H9 (cell line): ENCODE data around the gene ASPSCR1. TPM values are rescaled to one million over a fixed set of nuclear protein-coding genes. Genes with fewer than 3 reads are reported as not detected.

Experiments
- DNase-seq: peaks from one replicate; pipeline ENCODE4 v3.0.0-alpha.2; 2017
- H2AFZ ChIP-seq: one replicate; pipeline ENCODE4 v1.6.1; 2013; ENCODE audit warnings: mild to moderate bottlenecking, low read length, control low read depth, moderate library complexity
- H2AK5ac ChIP-seq: 2 replicates; pipeline ENCODE4 v1.6.1; 2013; ENCODE audit warnings: low read length, control low read depth, mixed read lengths; ENCODE audit not compliant: insufficient read length
- H2BK120ac ChIP-seq: one replicate; pipeline ENCODE4 v1.6.1; 2013; ENCODE audit warnings: low read depth, mild to moderate bottlenecking, low read length, control low read depth, inconsistent platforms; ENCODE audit not compliant: poor library complexity, severe bottlenecking
- H2BK12ac ChIP-seq: 2 replicates; pipeline ENCODE4 v1.6.1; 2013; ENCODE audit warnings: low read length, control low read depth, mixed read lengths, low read depth; ENCODE audit not compliant: insufficient read length
- H2BK15ac ChIP-seq: 2 replicates; pipeline ENCODE4 v1.6.1; 2013; ENCODE audit warnings: low read depth, low read length, control low read depth
- H2BK20ac ChIP-seq: one replicate; pipeline ENCODE4 v1.6.1; 2013; ENCODE audit warnings: low read depth, mild to moderate bottlenecking, low read length, control low read depth, inconsistent platforms; ENCODE audit not compliant: poor library complexity, severe bottlenecking
- H2BK5ac ChIP-seq: 2 replicates; pipeline ENCODE4 v1.6.1; 2013; ENCODE audit warnings: low read length, control low read depth, mixed read lengths; ENCODE audit not compliant: insufficient read length
- H3K14ac ChIP-seq: 2 replicates; pipeline ENCODE4 v1.6.1; 2013; ENCODE audit warnings: low read length, control low read depth; ENCODE audit not compliant: insufficient read depth
- H3K18ac ChIP-seq: 2 replicates; pipeline ENCODE4 v1.6.1; 2013; ENCODE audit warnings: low read depth, mild to moderate bottlenecking, mixed read lengths, low read length, control low read depth; ENCODE audit not compliant: insufficient read length
- H3K23ac ChIP-seq: 2 replicates; pipeline ENCODE4 v1.6.1; 2013; ENCODE audit warnings: low read length, control low read depth, mixed read lengths, low read depth; ENCODE audit not compliant: insufficient read length
- H3K23me2 ChIP-seq: 2 replicates; pipeline ENCODE4 v1.6.1; 2013; ENCODE audit warnings: low read depth, mild to moderate bottlenecking, mixed read lengths, low read length, control low read depth; ENCODE audit not compliant: insufficient read length, poor library complexity, severe bottlenecking
- H3K27ac ChIP-seq: 2 replicates; pipeline ENCODE4 v1.5.1; 2013; ENCODE audit warnings: low read length, control low read depth, mixed read lengths, low read depth; ENCODE audit not compliant: insufficient read length
- H3K27me3 ChIP-seq: 2 replicates; pipeline ENCODE4 v1.6.1; 2013; ENCODE audit warnings: low read length, control low read depth, inconsistent platforms; ENCODE audit not compliant: insufficient read depth
- H3K4ac ChIP-seq: 2 replicates; pipeline ENCODE4 v1.6.1; 2013; ENCODE audit warnings: low read depth, mild to moderate bottlenecking, control low read depth, inconsistent platforms, low read length, moderate library complexity
- H3K4me1 ChIP-seq: 2 replicates; pipeline ENCODE4 v1.6.1; 2013; ENCODE audit warnings: low read length, control low read depth, inconsistent platforms; ENCODE audit not compliant: insufficient read depth
- H3K4me2 ChIP-seq: 2 replicates; pipeline ENCODE4 v1.6.1; 2013; ENCODE audit warnings: low read length, control low read depth, mixed read lengths; ENCODE audit not compliant: insufficient read length, insufficient read depth
- H3K56ac ChIP-seq: 2 replicates; pipeline ENCODE4 v1.6.1; 2013; ENCODE audit warnings: low read depth, mild to moderate bottlenecking, mixed read lengths, low read length, control low read depth; ENCODE audit not compliant: insufficient read length
- H3K79me1 ChIP-seq: 2 replicates; pipeline ENCODE4 v1.6.1; 2013; ENCODE audit warnings: low read depth, mild to moderate bottlenecking, moderate library complexity, low read length, control low read depth, inconsistent platforms; ENCODE audit not compliant: insufficient read depth, poor library complexity, severe bottlenecking
- H3K79me2 ChIP-seq: 2 replicates; pipeline ENCODE4 v1.6.1; 2013; ENCODE audit warnings: low read length, control low read depth, inconsistent platforms; ENCODE audit not compliant: insufficient read depth
- H3K9ac ChIP-seq: 2 replicates; pipeline ENCODE4 v1.6.1; 2013; ENCODE audit warnings: low read length, control low read depth, mixed read lengths; ENCODE audit not compliant: insufficient read length; ENCODE audit errors: extremely low read depth
- H3K9me3 ChIP-seq: one replicate; pipeline ENCODE4 v1.6.1; 2013; ENCODE audit warnings: low read depth, low read length, inconsistent platforms; ENCODE audit not compliant: control insufficient read depth
- H3T11ph ChIP-seq: one replicate; pipeline ENCODE4 v1.6.1; 2013; ENCODE audit warnings: mild to moderate bottlenecking, low read length, control low read depth, inconsistent platforms
- H4K20me1 ChIP-seq: one replicate; pipeline ENCODE4 v1.6.1; 2013; ENCODE audit not compliant: control insufficient read depth, insufficient read length, insufficient read depth
- H4K5ac ChIP-seq: 2 replicates; pipeline ENCODE4 v1.6.1; 2013; ENCODE audit warnings: low read depth, mild to moderate bottlenecking, mixed read lengths, low read length, control low read depth; ENCODE audit not compliant: insufficient read length
- H4K8ac ChIP-seq: replicated peaks from 2 replicates; pipeline ENCODE4 v1.6.1; 2013; ENCODE audit warnings: low read length, control low read depth, mixed read lengths, low read depth; ENCODE audit not compliant: insufficient read length
- H4K91ac ChIP-seq: 2 replicates; pipeline ENCODE4 v1.6.1; 2013; ENCODE audit warnings: low read depth, mild to moderate bottlenecking, moderate library complexity, mixed read lengths, low read length, control low read depth; ENCODE audit not compliant: insufficient read length
- H3K27ac Mint-ChIP-seq, 3 experiments: 2 replicates in 2 of 3; 3 replicates in 1 of 3; pipeline ENCODE4 v1.8.0; 2020 to 2021; ENCODE audit warnings: mixed read lengths in 3 of 3, mild to moderate bottlenecking in 1 of 3, moderate library complexity in 1 of 3
- H3K27me3 Mint-ChIP-seq: 2 replicates; pipeline ENCODE4 v1.8.0; 2021; ENCODE audit warnings: low read depth, mild to moderate bottlenecking, moderate library complexity, mixed read lengths
- H3K36me3 Mint-ChIP-seq, 3 experiments: 2 replicates in 2 of 3; 3 replicates in 1 of 3; pipeline ENCODE4 v1.8.0; 2020 to 2021; ENCODE audit warnings: low read depth in 3 of 3, mixed read lengths in 3 of 3; ENCODE audit not compliant: insufficient read depth in 1 of 3
- H3K4me1 Mint-ChIP-seq, 2 experiments: 2 replicates each; pipeline ENCODE4 v1.8.0; 2020; ENCODE audit warnings: mixed read lengths in 2 of 2
- H3K4me3 Mint-ChIP-seq, 2 experiments: 2 replicates in 1 of 2; 3 replicates in 1 of 2; pipeline ENCODE4 v1.8.0; 2020 to 2021; ENCODE audit warnings: mild to moderate bottlenecking in 2 of 2, mixed read lengths in 2 of 2, moderate library complexity in 1 of 2
- H3K9me3 Mint-ChIP-seq, 2 experiments: 2 replicates in 1 of 2; 3 replicates in 1 of 2; pipeline ENCODE4 v1.8.0; 2020; ENCODE audit warnings: mild to moderate bottlenecking in 2 of 2, mixed read lengths in 2 of 2, moderate library complexity in 1 of 2
- CTCF ChIP-seq: fragments of 200-600 bp; sonication (generic); conservative IDR thresholded peaks from 3 replicates; pipeline ENCODE4 v1.8.0; 2021; ENCODE audit warnings: antibody characterized with exemption, mild to moderate bottlenecking
- WGBS: extraction: QIAGEN DNeasy Blood & Tissue Kit; methylation state at CpG from one replicate; pipeline ENCODE4 v1.1.7; 2013; ENCODE audit warnings: missing lambda C conversion rate, low lambda C conversion rate, mixed read lengths; ENCODE audit not compliant: insufficient read length; ENCODE audit errors: extremely low coverage; 5-methylcytosine and 5-hydroxymethylcytosine counted together
- total RNA-seq: library from RNA; stranded (reverse); gene quantifications from 2 replicates; pipeline ENCODE4 v1.2.1, GENCODE V29; 2021

Gene ASPSCR1
- total RNA-seq, 1 experiment from 2014 or later = 50.9 TPM

GRCh38 chr17:82022310-82022980 is 45.0 kb downstream of the ASPSCR1 start, which contains the start of gene CENPX:
TSS of gene CENPX (minus strand) at chr17:82022878. CDS start at chr17:82022861, 17 bp downstream.
- peaks cover 0 to 2% of the 10 kb centered on the region in 2 experiments; a peak in 1 of 5 replicates for H3K9me3 Mint-ChIP-seq
- no peak within 1 kb of the TSS for H2BK20ac ChIP-seq
- H3K27me3 ChIP-seq = no peaks in the 10 kb centered on the region
- H3K4me1 Mint-ChIP-seq = peaks cover 7 to 16% of the 10 kb centered on the region in 2 experiments
- peak within 1 kb of the TSS; percentile 79 to 88 for H3K4me3 Mint-ChIP-seq
- H3K79me2 ChIP-seq = no peaks in the 10 kb centered on the region
- no peak within 1 kb of the TSS for H2BK120ac ChIP-seq
- no peak within 1 kb of the TSS for H3K4ac ChIP-seq
- peaks cover 5% of the 10 kb centered on the region for H3K79me1 ChIP-seq
- H3K14ac ChIP-seq = peak within 1 kb of the TSS; percentile 67; the same call in 1 of the 2 replicates
- H4K91ac ChIP-seq = no peak within 1 kb of the TSS
- no peak within 1 kb of the TSS for H2AFZ ChIP-seq
- 0 out of 7 replicates have a peak within 1 kb of the TSS, but pooled peaks of 1 of the 3 experiments have one; percentile 49 for H3K27ac Mint-ChIP-seq
- H3K56ac ChIP-seq = no peak within 1 kb of the TSS
- no peaks in the 10 kb centered on the region for H4K20me1 ChIP-seq
- H3K18ac ChIP-seq = no peak within 1 kb of the TSS
- H2AK5ac ChIP-seq = no peak within 1 kb of the TSS
- H3K9ac ChIP-seq = peak within 1 kb of the TSS; percentile 39
- no peaks in the 10 kb centered on the region; the same call in none of the 2 replicates for H3K27me3 Mint-ChIP-seq
- H3K9me3 ChIP-seq = no peaks in the 10 kb centered on the region
- H2BK12ac ChIP-seq = no peak within 1 kb of the TSS
- no CpG with 5 or more reads among the region's 64 CpGs for WGBS
- no peak within 1 kb of the TSS for H3K27ac ChIP-seq
- H2BK5ac ChIP-seq = no peak within 1 kb of the TSS
- H4K5ac ChIP-seq = no peak within 1 kb of the TSS
- no peak within 1 kb of the TSS for H4K8ac ChIP-seq
- H3K4me2 ChIP-seq = peak within 1 kb of the TSS; percentile 89
- H3K23ac ChIP-seq = no peak within 1 kb of the TSS
- no peak for TF ChIP-seq CTCF
- no peak within 1 kb of the TSS for H2BK15ac ChIP-seq
- no peak within 1 kb of the TSS for H3T11ph ChIP-seq
- peaks cover 5% of the 10 kb centered on the region for H3K23me2 ChIP-seq
- no peaks in the 10 kb centered on the region for H3K4me1 ChIP-seq
- H3K36me3 Mint-ChIP-seq = peaks cover 5 to 12% (median 7%) of the 10 kb centered on the region in 3 experiments; a peak in 5 of 7 replicates
- no peak for DNase-seq
